IMR-90 (cell line): ENCODE measurements around the gene SUV39H2. TPM values are rescaled to one million over a fixed set of nuclear protein-coding genes. Genes with fewer than 3 reads are reported as not detected.

ENCODE experiments used
- ATAC-seq: fragments of 200-7000 bp; cut with Tn5 transposase; 2 replicates; pipeline ENCODE4 v1.9.1; 2020; ENCODE audit warnings: low read depth, mild to moderate bottlenecking, moderate library complexity
- BruUV-seq: library from RNA; stranded (reverse); fragments of 400-500 nt; replicated peaks from 2 replicates; lab custom pipeline; 2021; lab: Mats Ljungman, UMichigan
- CTCF ChIA-PET: fragments of 300-600 bp; formaldehyde crosslinking; extraction: SDS; loops from one replicate; lab custom pipeline; 2021; ENCODE audit warnings: antibody characterized with exemption; lab: Yijun Ruan, JAX
- POLR2A ChIA-PET: fragments of 300-600 bp; sonication (Branson Sonifier 250); formaldehyde crosslinking; loops from one replicate; lab custom pipeline; 2022; ENCODE audit warnings: antibody characterized with exemption; ENCODE audit not compliant: unreplicated experiment; lab: Charles Lee
- DNase-seq: peaks from one replicate; pipeline ENCODE4 v3.0.0; 2013
- H2AFZ ChIP-seq: replicated peaks from 2 replicates; pipeline ENCODE3; 2013; ENCODE audit warnings: low read length, mild to moderate bottlenecking; ENCODE audit not compliant: poor library complexity
- H2AK5ac ChIP-seq: 2 replicates; pipeline ENCODE4 v1.6.1; 2013; ENCODE audit warnings: low read depth, low read length, inconsistent platforms
- H2AK9ac ChIP-seq: replicated peaks from 2 replicates; pipeline ENCODE3; 2013; ENCODE audit warnings: mild to moderate bottlenecking, low read depth, low read length, moderate library complexity; ENCODE audit not compliant: poor library complexity
- H2BK120ac ChIP-seq: 2 replicates; pipeline ENCODE4 v1.6.1; 2013; ENCODE audit warnings: low read depth, low read length, inconsistent platforms
- H2BK15ac ChIP-seq: 3 replicates; pipeline ENCODE4 v1.6.1; 2013; ENCODE audit warnings: low read depth, low read length, inconsistent platforms
- H2BK20ac ChIP-seq: 2 replicates; pipeline ENCODE4 v1.6.1; 2013; ENCODE audit warnings: low read depth, mild to moderate bottlenecking, inconsistent platforms, low read length, moderate library complexity
- H2BK5ac ChIP-seq: 2 replicates; pipeline ENCODE4 v1.6.1; 2013; ENCODE audit warnings: mild to moderate bottlenecking, low read depth, low read length, inconsistent platforms; ENCODE audit not compliant: poor library complexity, severe bottlenecking
- H3K14ac ChIP-seq: replicated peaks from 2 replicates; pipeline ENCODE4 v1.6.1; 2013; ENCODE audit warnings: low read depth, low read length, inconsistent platforms
- H3K18ac ChIP-seq: 2 replicates; pipeline ENCODE4 v1.6.1; 2013; ENCODE audit warnings: low read depth, low read length, control low read depth
- H3K23ac ChIP-seq: 2 replicates; pipeline ENCODE4 v1.6.1; 2013; ENCODE audit warnings: low read depth, low read length, inconsistent platforms
- H3K27ac ChIP-seq: 2 replicates; pipeline ENCODE4 v1.5.1; 2013; ENCODE audit warnings: mild to moderate bottlenecking, control low read depth, low read length; ENCODE audit not compliant: insufficient read depth
- H3K27me3 ChIP-seq: 2 replicates; pipeline ENCODE4 v1.6.1; 2013; ENCODE audit warnings: low read length; ENCODE audit not compliant: control insufficient read depth, insufficient read depth
- H3K36me3 ChIP-seq: 2 replicates; pipeline ENCODE4 v1.6.1; 2013; ENCODE audit warnings: low read length, mixed read lengths; ENCODE audit not compliant: control insufficient read depth, insufficient read depth
- H3K4ac ChIP-seq: 2 replicates; pipeline ENCODE4 v1.6.1; 2013; ENCODE audit warnings: low read depth, low read length, inconsistent platforms
- H3K4me1 ChIP-seq: 2 replicates; pipeline ENCODE4 v1.6.1; 2013; ENCODE audit warnings: low read length, mixed read lengths; ENCODE audit not compliant: control insufficient read depth, insufficient read depth
- H3K4me2 ChIP-seq: 2 replicates; pipeline ENCODE4 v1.6.1; 2013; ENCODE audit warnings: low read depth, mild to moderate bottlenecking, control low read depth, low read length, moderate library complexity
- H3K4me3 ChIP-seq: 2 replicates; pipeline ENCODE4 v1.5.1; 2013; ENCODE audit warnings: low read depth, mild to moderate bottlenecking, control low read depth, low read length, moderate library complexity; ENCODE audit not compliant: insufficient read depth
- H3K56ac ChIP-seq: 2 replicates; pipeline ENCODE4 v1.6.1; 2013; ENCODE audit warnings: low read length, inconsistent platforms; ENCODE audit not compliant: insufficient read depth; ENCODE audit errors: extremely low read depth
- H3K79me1 ChIP-seq, 2 experiments: 2 replicates each; pipeline ENCODE4 v1.6.1; 2013; ENCODE audit warnings: low read length in 2 of 2, inconsistent platforms in 1 of 2, low read depth in 1 of 2
- H3K9ac ChIP-seq: 2 replicates; pipeline ENCODE4 v1.6.1; 2013; ENCODE audit warnings: low read depth, low read length, control low read depth
- H3K9me1 ChIP-seq: 2 replicates; pipeline ENCODE4 v1.6.1; 2013; ENCODE audit warnings: low read length, inconsistent platforms; ENCODE audit not compliant: insufficient read depth
- H3K9me3 ChIP-seq: 2 replicates; pipeline ENCODE4 v1.6.1; 2013; ENCODE audit warnings: low read length; ENCODE audit not compliant: control insufficient read depth, insufficient read depth
- H4K20me1 ChIP-seq: 2 replicates; pipeline ENCODE4 v1.6.1; 2013; ENCODE audit warnings: low read length, inconsistent platforms; ENCODE audit not compliant: insufficient read depth
- H4K5ac ChIP-seq: 2 replicates; pipeline ENCODE4 v1.6.1; 2013; ENCODE audit warnings: mild to moderate bottlenecking, low read depth, low read length, control low read depth
- H4K8ac ChIP-seq, 2 experiments: 2 replicates each; pipeline ENCODE4 v1.6.1; 2013; ENCODE audit warnings: low read depth in 2 of 2, low read length in 2 of 2, control low read depth in 1 of 2, inconsistent platforms in 1 of 2
- H4K91ac ChIP-seq: 2 replicates; pipeline ENCODE4 v1.6.1; 2013; ENCODE audit warnings: low read depth, low read length, inconsistent platforms; ENCODE audit not compliant: insufficient read depth
- BHLHE40 ChIP-seq: fragments of 150-350 bp; IDR thresholded peaks from 2 replicates; pipeline ENCODE4 v1.6.1; 2016; ENCODE audit warnings: mild to moderate bottlenecking, low read depth, low read length
- CEBPB ChIP-seq: IDR thresholded peaks from 2 replicates; pipeline ENCODE4 v1.6.1; 2012; ENCODE audit warnings: low read depth, low read length, improper control_type of control experiment
- CHD1 ChIP-seq: IDR thresholded peaks from 2 replicates; pipeline ENCODE4 v1.6.1; 2012; ENCODE audit warnings: low read depth, low read length, improper control_type of control experiment
- FOS ChIP-seq: fragments of 150-350 bp; IDR thresholded peaks from 2 replicates; pipeline ENCODE4 v1.6.1; 2016; ENCODE audit warnings: low read depth, low read length
- MAFK ChIP-seq: IDR thresholded peaks from 2 replicates; pipeline ENCODE4 v1.6.1; 2012; ENCODE audit warnings: low read depth, low read length, improper control_type of control experiment
- MAZ ChIP-seq: IDR thresholded peaks from 2 replicates; pipeline ENCODE4 v1.6.1; 2012; ENCODE audit warnings: low read depth, mild to moderate bottlenecking, low read length, improper control_type of control experiment, moderate library complexity, borderline replicate concordance
- MXI1 ChIP-seq: IDR thresholded peaks from 2 replicates; pipeline ENCODE4 v1.6.1; 2012; ENCODE audit warnings: low read depth, mild to moderate bottlenecking, low read length, moderate library complexity, borderline replicate concordance
- NFE2L2 ChIP-seq: fragments of 150-350 bp; IDR thresholded peaks from 2 replicates; pipeline ENCODE4 v1.6.1; 2016; ENCODE audit warnings: low read depth, mild to moderate bottlenecking, low read length
- POLR2A ChIP-seq: IDR thresholded peaks from 2 replicates; pipeline ENCODE4 v1.6.1; 2012; ENCODE audit warnings: mild to moderate bottlenecking, low read depth, low read length
- RAD21 ChIP-seq: IDR thresholded peaks from 2 replicates; pipeline ENCODE4 v1.6.1; 2012; ENCODE audit warnings: low read length, improper control_type of control experiment
- RCOR1 ChIP-seq: IDR thresholded peaks from 2 replicates; pipeline ENCODE4 v1.6.1; 2012; ENCODE audit warnings: mild to moderate bottlenecking, low read length, improper control_type of control experiment; ENCODE audit not compliant: insufficient replicate concordance
- RFX5 ChIP-seq: IDR thresholded peaks from 2 replicates; pipeline ENCODE4 v1.8.0; 2012; ENCODE audit warnings: low read depth, mild to moderate bottlenecking, low read length, moderate library complexity
- SMC3 ChIP-seq: fragments of 150-350 bp; IDR thresholded peaks from 2 replicates; pipeline ENCODE4 v1.6.1; 2016; ENCODE audit warnings: low read depth, mild to moderate bottlenecking, antibody characterized with exemption, low read length, moderate library complexity
- WGBS, 2 experiments: methylation state at CpG; one replicate each; pipeline versions ENCODE4 v1.1.5 to v1.1.7; 2013; ENCODE audit warnings: missing lambda C conversion rate in 2 of 2; ENCODE audit not compliant: insufficient read length in 1 of 2; ENCODE audit errors: extremely low coverage in 2 of 2; 5-methylcytosine and 5-hydroxymethylcytosine counted together
- dilution Hi-C: fragments of 300-500 bp; cut with HindIII; formaldehyde crosslinking; loops from one replicate; pipeline ENCODE4 v1.14.3; 2018; ENCODE audit warnings: low sequenced_read_pairs; ENCODE audit not compliant: unreplicated experiment
- in situ Hi-C: fragments of 300-500 bp; cut with MboI; formaldehyde crosslinking; loops from 3 replicates; pipeline ENCODE4 v1.14.3; 2019; ENCODE audit warnings: low sequenced_read_pairs, inconsistent platforms, mixed read lengths
- intact Hi-C: fragments of 100-400 bp; cut with micrococcal nuclease; formaldehyde crosslinking; loops from 2 replicates; pipeline ENCODE4 v1.10.0; 2022
- polyA plus RNA-seq, 3 experiments: library from polyadenylated mRNA; depleted of rRNA; stranded (reverse); fragments of >200 nt; gene quantifications; 2 replicates each; pipeline ENCODE4 v1.2.3, GENCODE V29; 2012; ENCODE audit warnings: low replicate concordance in 1 of 3
- total RNA-seq: library from RNA; depleted of rRNA; stranded (reverse); fragments of >200 nt; gene quantifications from 2 replicates; pipeline ENCODE4 v1.2.3, GENCODE V29; 2012
- TF ChIP-seq, protein P1 (sequence below): fragments of 150-350 bp; IDR thresholded peaks from 2 replicates; pipeline ENCODE4 v1.6.1; 2017; ENCODE audit warnings: mild to moderate bottlenecking, antibody characterized with exemption, low read length, low read depth
- TF ChIP-seq, protein P2 (sequence below): conservative IDR thresholded peaks from 2 replicates; pipeline ENCODE4 v1.5.1; 2012; ENCODE audit warnings: mild to moderate bottlenecking, low read depth, low read length, improper control_type of control experiment
- TF ChIP-seq, protein P3 (sequence below): fragments of 150-350 bp; IDR thresholded peaks from 2 replicates; pipeline ENCODE4 v1.6.1; 2016; ENCODE audit warnings: low read depth, mild to moderate bottlenecking, low read length, moderate library complexity, borderline replicate concordance

SUV39H2 gene
- total and polyA plus RNA-seq, 2 of the 4 experiments (the other 2 are of a cell fraction): 5.3 to 14.5 TPM

DNA sequence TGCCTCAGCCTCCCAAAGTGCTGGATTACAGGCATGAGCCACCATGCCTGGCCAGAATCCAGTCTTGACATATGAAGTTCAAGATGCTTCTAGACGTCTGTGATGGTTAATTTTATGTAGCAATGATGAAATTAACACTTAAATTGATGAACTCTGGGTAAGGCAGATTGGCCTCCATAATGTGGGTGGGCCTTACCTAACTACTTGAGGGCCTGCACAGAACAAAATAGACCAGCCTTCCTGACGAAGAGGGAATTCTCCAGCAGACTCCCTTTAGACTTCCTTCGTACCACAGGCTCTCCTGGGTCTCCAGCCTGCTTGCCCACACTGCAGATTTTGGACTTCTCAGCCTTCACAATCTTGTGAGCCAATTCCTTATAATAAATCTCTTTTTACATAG is 45.6 kb upstream of the SUV39H2 start:
- no CpG with 5 or more reads among the region's 3 CpGs for WGBS, 2 experiments
- CTCF ChIA-PET: no interaction called here
- Histone ChIP-seq H3K79me1 (peaks cover 7 to 8% of the 10 kb centered on the region in 2 experiments), H3K4ac (no peak overlapping the region), H3K14ac (no peak overlapping the region), H3K4me2 (no peak overlapping the region), H4K5ac (no peak overlapping the region), H2AFZ (no peak overlapping the region), H3K4me1 (no peaks in the 10 kb centered on the region; the same call in 1 of the 2 replicates), H3K27me3 (no peaks in the 10 kb centered on the region), H3K56ac (no peak overlapping the region), H3K36me3 (no peaks in the 10 kb centered on the region), H4K8ac (no peak overlapping the region), H3K18ac (no peak overlapping the region), H3K9me3 (no peaks in the 10 kb centered on the region), H3K4me3 (no peak overlapping the region), H3K9ac (no peak overlapping the region), H4K91ac (no peak overlapping the region), H3K27ac (no peak overlapping the region), H4K20me1 (no peaks in the 10 kb centered on the region), H3K9me1 (peaks cover 3% of the 10 kb centered on the region), H3K23ac (no peak overlapping the region), H2BK20ac (no peak overlapping the region), H2BK15ac (no peak overlapping the region), H2AK9ac (no peak overlapping the region), H2AK5ac (no peak overlapping the region), H2BK5ac (no peak overlapping the region), H2BK120ac (no peak overlapping the region)
- no TSS peak for BruUV-seq
- DNase-seq (no peak), ATAC-seq (no peak)
- dilution Hi-C loops: no loop called here
- POLR2A ChIA-PET: no interaction called here
- intact Hi-C loops: loop anchor here (10.0 kb wide), 1 partner anchor 272 kb away; no protein-coding TSS in a partner anchor
- in situ Hi-C loops: no loop called here
- TF ChIP-seq CEBPB (no peak), MAFK (no peak), NFE2L2 (no peak), RCOR1 (no peak), BHLHE40 (no peak), FOS (no peak), RAD21 (no peak), RFX5 (no peak), MAZ (no peak), POLR2A (no peak), MXI1 (no peak), CHD1 (no peak), SMC3 (no peak)
- TF ChIP-seq, protein P1, sequence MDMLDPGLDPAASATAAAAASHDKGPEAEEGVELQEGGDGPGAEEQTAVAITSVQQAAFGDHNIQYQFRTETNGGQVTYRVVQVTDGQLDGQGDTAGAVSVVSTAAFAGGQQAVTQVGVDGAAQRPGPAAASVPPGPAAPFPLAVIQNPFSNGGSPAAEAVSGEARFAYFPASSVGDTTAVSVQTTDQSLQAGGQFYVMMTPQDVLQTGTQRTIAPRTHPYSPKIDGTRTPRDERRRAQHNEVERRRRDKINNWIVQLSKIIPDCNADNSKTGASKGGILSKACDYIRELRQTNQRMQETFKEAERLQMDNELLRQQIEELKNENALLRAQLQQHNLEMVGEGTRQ: no peak
- TF ChIP-seq, protein P2, sequence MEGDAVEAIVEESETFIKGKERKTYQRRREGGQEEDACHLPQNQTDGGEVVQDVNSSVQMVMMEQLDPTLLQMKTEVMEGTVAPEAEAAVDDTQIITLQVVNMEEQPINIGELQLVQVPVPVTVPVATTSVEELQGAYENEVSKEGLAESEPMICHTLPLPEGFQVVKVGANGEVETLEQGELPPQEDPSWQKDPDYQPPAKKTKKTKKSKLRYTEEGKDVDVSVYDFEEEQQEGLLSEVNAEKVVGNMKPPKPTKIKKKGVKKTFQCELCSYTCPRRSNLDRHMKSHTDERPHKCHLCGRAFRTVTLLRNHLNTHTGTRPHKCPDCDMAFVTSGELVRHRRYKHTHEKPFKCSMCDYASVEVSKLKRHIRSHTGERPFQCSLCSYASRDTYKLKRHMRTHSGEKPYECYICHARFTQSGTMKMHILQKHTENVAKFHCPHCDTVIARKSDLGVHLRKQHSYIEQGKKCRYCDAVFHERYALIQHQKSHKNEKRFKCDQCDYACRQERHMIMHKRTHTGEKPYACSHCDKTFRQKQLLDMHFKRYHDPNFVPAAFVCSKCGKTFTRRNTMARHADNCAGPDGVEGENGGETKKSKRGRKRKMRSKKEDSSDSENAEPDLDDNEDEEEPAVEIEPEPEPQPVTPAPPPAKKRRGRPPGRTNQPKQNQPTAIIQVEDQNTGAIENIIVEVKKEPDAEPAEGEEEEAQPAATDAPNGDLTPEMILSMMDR: no peak
- TF ChIP-seq, protein P3, sequence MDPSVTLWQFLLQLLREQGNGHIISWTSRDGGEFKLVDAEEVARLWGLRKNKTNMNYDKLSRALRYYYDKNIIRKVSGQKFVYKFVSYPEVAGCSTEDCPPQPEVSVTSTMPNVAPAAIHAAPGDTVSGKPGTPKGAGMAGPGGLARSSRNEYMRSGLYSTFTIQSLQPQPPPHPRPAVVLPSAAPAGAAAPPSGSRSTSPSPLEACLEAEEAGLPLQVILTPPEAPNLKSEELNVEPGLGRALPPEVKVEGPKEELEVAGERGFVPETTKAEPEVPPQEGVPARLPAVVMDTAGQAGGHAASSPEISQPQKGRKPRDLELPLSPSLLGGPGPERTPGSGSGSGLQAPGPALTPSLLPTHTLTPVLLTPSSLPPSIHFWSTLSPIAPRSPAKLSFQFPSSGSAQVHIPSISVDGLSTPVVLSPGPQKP: no peak
